Activated CD8-positive, alpha-beta memory T cell treated with anti-CD3 and anti-CD28 coated beads, Interleukin-2, amount 50 U/mL, for 24 hours (primary cell): Measurements from ENCODE around the gene C11orf65.

ENCODE experiments used
- DNase-seq: peaks from one replicate; pipeline ENCODE4 v3.0.0-alpha.2; 2020; ENCODE audit errors: extremely low read depth

C11orf65 gene, protein sequence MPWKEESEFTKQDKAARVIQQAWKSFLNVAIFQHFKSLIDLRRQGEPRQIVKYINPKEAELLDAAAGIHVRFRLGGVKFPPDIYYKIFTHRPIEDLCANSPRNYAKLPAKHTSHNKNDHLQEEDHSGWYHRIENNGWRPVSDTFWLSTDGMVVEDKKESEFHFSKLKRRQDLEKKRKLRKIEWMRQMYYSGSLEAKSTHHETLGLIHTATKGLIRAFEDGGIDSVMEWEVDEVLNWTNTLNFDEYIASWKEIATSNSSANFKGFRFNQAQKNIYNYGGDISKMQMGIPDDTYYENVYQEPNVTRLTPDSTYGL

DNA sequence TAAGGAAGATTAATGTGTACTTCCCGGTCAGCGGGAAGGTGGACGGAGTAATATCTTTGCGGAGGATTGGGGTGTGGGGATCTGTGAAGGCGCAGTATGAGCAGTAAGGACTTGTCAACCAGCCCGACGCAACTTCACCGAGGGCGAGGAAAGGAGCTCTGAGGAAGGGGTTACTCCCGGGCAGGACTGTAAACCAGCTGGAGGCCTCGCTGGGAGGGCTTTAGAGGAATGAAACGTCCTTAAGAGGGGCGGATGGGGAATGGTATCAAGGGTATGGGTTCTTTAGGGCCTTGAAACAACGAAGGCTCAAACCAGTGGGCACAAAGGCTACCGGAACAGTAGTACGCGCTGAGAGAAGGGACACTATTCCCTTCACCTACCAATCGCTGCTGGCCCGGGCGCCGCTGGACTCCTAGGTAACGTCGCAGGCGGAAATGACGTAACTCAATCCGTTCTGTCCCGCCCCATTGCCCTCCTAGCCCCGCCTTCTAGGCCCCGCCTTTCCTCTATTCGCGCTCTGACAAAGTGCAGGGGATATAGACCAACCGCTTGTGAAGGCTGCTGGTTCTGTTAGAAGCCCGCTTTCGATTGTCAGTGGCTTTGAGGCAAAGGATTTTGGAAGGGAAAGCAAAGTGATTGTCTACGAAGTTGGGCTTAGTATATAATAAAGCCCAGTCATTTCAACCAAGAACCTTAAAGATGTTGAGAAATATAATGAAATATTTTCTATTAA lies at the start of gene C11orf65:
Gene C11orf65 (minus strand): TSS at position 439 of the 733 bp plus-strand sequence. CDS start 5,970 bp downstream, outside the sequence.
- DNase-seq = peak; percentile 85

DNA sequence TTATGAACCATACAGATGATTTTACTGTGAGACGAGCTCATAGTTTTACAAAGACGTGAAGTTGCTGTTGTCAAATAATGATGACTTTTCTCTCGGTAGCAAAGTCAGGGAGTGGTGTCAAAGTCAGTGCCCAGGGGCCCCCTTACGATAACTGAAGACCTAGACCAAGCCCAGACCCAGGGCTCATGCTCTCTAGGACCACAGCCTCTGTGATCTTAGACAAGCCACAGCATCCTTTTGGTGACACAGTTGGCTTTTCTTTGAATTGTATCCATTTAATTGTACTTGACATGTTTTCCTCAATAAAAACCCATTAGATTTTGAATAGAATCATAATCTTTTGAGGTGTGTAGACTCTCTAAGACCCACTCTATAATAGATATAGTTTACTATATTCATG lies 48.8 kb upstream of the C11orf65 start:
- no peak for DNase-seq

DNA sequence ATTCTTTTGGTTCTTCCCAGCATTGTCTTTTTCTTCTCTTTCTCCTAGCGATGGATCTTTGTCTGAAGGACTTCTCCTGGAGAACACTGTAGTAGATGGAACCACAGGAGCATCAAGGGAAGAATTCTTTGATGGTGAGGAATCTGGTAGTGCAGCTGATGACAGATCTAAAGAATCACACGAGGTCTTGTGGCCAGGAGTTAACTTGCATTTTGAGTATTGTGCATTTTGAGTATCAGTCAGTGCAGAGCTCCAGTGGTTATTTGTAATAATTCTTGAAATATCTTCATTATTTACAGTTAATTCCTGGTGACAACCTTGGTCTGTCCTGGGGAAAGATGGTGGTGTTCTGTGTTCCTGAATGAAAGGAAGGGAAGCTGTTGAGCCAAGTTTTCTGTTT lies 45.4 kb upstream of the C11orf65 start:
- no peak for DNase-seq

DNA sequence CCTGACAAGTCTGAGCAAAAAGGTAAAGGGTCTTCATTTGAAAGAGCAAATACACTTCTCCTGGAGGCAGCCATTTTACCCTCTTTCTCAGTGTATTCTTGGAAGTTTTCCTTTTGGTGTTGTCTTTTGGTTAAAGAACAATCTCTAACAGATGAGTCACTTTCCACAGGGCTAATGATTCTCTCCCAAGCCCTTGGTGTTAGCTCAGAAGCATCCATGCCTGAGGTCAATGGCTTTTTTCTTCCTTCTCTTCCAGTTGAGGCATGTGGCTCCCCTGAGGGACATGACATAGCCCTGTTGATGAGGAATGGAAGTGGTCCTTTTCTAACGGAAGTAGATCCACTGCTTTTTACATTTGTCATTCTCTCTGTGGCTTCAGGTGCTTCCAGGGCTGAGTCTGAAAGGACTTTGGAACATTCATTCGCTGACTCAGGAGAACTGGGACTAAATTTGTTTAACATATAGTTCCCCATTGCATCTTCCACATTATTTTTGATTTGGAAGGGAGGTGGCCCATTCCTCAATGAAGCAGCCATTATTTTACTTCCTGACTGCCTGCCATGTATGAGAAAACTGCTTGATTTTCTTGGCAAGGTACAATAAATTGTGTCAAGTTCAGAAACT lies 44.6 kb upstream of the C11orf65 start:
- no peak for DNase-seq

DNA sequence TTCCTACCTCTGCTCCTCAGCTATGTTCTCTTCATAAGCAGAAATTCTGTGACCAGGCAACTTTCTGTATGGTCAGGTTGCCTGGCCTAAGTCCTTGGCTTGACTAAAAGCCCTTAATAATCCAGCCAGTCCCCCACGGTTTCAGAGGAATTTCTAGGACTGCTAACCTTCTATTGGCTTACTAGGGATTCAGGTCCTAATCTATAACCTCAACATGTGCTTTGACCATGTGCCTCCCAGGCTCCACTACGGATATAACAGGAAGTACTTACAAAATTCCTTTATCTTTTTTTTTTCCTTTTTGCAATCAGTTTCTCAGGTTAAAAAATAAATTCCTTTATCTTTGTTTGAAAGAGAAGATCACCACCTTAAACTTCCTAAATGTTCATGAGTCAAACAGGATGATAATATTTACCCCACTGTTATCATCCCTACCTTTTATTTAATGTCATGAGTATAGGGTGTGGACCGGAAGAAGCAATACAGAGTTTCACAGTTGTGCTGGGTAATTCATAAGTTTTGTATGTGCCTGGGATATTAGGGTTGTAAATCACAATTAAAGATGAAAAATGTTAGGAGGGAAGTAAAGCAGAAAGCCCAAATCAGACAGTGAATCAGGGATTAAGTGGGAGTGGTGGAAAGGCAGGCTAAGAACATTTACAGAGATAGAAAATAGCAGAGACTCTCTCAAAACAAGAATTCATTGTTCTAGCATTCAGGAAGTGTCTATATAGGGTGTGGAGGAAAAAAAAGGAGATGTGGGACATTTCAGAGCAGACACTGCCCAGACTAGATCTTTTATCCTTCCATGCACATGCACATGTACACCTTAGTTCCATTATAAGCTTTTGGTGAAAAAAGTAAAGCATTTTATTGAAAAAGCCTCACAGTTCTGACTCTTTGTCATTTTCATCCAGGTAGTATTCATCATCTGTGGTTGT lies 41.6 kb upstream of the C11orf65 start:
- no peak for DNase-seq

DNA sequence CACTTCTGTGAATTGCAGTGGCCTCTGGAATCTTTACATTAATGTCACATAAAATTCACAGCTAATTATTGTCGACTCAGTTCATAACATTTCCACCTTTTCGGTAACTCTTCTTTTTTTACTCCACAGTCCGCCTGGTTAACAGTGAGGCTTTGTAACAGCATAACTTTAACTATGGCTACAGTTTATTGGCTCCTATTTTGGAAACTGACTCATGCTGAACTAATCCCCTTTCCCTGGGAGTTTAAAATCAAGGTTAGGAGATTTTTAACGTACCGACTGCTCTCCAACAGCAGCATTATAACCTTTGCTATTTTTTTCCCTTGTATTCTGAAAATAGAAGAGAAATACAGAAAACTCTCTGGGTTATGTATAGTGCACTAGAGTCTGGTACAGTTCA lies 34.1 kb upstream of the C11orf65 start:
- no peak for DNase-seq

DNA sequence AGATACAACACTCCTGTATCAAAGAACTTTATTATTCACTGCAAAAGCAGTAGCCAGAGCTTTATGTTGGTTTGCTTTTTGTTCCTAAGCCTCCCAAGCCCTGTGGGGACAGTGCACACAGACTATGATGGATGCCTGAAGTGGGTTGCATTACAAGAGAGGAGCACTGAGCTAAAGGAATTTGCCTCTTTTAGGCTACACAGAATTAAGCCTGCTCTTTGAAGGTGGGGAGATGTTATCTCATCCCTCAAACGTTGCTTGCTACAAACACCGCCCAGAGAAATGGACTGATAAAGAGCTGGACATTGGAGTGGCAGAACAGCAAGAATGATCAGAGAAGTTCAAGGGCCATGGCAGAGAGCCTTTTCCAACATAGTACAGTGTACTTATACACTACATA lies 33.4 kb upstream of the C11orf65 start:
- DNase-seq = no peak

DNA sequence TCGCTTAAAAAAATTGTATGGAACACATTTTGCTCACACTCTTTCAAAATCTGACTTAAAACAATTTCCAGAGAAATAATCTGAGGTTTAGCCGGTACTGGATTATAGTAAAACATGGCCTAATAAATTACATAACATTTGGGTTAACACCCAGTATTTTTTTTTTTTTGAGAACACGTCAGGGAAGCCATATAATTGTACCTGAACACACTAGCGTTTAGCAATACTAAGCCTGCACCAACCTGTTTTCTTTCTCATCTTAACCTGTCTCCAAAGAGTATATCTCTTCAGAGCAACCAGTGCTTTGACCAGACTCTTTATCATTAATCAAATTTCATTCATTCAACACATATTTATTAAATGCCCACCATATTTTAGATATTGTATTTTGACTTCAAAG lies 32.8 kb upstream of the C11orf65 start:
- no peak for DNase-seq

DNA sequence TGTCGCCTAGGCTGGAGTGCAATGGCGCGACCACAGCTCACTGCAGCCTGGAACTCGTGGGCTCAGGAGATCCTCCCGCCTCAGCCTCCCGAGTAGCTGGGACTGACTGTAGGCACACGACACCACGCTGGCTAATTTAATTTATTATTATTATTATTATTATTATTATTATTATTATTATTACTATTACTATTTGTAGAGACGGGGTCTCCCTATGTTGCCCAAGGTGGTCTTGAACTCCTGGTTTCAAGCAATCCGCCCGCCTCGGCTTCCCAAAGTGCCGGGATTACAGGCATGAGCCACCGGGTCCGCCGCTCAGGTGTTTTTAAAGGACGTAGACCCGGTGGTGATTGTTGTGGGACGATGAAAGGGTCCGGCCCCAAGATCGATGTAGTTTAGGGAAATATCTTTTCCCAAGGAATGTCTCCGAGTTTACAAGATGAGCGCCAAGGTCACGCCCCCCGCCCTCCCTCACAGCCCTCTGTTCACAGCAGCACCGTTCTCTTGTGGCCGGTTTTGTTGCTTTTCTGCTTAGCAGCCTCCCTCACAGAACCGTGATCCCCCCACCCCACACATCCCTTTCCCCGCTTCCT lies 31.6 kb upstream of the C11orf65 start:
- DNase-seq = no peak

DNA sequence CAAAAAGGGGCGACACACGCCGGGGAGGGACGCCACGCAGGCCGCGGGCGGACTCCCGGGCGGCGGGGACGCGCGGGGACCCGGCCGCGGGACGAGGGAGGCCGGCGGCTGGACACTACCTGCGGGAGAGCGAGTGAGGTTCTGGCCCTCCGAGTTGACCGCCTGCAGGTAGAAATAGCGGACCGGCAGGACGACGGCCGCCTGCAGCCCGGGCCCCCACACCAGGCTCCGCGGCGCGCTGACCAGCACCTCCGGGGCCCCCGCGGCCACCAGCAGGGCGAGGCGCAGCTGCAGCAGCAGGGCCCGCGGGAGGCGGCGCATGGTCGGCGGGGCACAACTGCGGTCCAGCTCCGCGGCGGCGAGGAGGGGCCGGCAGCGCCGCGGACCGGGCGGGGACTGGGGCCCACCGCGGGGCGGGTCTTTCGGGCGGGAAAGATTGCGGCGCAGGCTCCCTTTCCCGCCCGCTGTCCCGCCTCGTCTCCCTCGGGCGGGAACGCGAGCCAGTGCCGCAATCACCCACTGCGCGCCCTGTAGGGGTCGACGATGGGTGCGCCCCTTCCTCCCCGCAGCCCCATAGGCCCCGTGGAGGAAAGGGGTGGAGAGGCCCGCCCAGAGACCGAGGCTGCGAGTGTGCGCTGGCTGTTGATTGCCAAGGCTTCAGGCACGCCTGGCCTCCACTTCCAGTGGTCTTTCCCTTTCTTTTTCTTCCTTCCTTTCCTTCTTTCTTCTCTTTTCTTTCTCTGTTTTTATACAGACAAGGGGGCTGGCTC lies 30.9 kb upstream of the C11orf65 start, which contains the start of gene POGLUT3:
Gene POGLUT3 (minus strand): TSS at position 339 of the 770 bp plus-strand sequence. CDS start 18 bp downstream, at position 321.
- DNase-seq = no peak

DNA sequence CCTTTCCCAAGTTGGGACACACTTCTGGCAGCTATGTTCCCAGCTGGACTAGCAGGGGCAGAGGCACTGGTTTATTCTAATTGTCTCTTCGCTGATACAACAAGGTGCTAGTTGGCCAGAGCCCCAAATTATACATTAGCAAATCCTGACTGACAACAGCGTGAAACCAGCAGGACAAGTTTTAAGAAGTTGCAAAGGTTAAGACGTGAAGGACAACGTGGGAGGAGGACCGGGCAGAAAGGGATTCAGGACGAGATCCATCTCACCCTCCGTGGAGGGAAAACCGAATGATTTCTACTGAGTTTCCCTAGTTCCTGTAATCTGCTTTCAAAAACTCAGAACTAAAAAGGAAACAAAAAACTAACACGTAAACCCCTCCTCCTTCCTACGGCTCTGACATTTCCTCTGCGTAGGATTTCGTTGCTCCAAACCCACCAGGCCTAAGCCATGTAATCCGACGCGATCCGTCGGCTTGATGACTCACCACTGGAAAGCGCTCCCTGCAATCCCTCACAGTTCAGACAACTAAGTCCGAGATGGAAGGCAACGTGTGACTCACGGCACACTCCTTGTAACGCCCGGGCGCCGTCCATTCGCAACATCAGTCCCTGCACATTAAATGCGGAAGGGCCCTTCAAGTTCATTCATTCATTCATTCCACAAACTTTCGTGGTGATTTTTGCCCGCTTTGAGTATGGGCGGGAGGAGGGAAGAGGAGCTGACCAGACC lies 30.2 kb upstream of the C11orf65 start:
- DNase-seq = peak; percentile 46

DNA sequence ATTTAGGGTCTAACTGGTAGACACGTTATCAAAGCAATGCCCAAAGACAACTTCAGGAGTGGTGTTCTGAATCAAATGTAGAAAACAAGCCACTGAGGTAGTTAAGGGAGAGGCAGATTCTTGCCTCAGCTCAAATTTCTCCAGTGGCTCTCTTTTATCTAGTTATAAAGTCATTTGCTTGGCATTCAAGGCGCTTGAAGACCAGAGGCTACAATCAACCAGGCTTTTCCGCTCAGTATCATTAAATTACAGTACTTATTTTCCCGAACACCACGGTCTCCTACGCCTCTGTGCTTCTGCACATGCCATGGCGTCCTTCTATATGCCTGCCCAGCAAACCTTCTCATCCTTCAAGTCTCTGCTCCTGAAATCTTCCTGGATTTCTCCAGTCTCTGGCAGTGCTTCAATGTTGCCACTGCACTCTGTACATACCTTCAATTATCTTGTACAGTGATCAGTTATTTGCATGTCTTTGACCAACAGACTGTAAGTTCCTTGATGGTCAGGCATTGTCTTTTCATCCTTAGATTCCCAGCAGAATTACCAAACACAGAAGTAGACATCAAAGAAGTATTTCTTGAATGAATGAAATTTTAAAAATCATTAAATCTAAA lies 29.4 kb upstream of the C11orf65 start:
- no peak for DNase-seq

DNA sequence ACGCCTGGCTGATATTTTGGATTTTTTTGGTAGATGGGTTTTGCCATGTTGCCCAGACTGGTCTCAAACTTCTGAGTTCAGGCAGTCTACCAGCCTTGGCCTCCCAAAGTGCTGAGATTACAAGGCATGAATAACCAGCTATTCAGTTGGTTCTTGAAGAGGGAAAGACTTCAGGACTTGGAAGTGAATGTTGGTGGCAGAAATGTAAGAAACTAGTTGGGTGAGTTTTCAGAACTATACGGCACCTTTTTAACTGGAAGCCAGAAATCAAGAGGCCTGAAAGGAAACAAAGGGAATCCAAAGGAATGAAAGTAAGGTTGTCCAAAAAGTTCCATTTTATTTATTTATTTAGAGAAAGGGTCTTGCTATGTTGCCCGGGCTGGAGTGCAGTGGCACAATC lies 28.0 kb upstream of the C11orf65 start:
- DNase-seq = no peak

DNA sequence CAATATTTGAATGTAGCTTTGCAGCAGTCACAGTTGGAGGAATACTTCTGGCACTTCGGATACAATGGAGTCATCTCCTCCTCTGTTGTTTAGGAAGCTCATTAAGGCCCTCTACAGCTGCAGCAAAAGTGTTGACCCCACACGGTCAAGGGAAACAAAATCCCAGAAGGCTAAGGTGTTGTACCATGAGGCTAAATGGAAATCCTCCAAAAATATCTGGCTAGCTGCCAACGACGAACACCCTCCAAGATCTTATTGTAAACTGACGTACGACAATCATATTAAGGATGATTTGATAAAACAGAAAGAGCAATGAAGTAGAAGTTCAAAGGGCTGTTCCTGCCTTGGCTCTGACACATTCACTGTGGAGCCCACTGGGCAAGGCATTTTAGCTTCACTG lies 26.9 kb upstream of the C11orf65 start:
- DNase-seq = no peak

DNA sequence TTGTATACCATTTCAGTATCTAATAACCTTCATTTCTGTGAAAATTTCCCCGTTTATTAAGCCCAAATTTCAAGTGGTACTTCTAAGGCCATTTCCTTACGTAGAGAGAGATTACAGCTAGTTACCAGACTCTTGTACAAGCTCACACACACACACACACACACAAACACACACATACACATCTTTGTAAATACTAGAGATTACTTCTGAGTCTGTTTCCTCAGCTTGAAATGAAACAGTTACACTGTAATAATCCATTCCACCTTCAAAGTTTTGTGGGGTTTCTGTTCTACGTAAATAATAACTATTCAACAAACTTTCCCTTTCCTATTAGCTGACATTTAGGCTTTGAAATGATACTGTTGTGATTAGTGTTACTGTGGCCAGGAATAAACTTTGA lies 24.6 kb upstream of the C11orf65 start:
- no peak for DNase-seq

DNA sequence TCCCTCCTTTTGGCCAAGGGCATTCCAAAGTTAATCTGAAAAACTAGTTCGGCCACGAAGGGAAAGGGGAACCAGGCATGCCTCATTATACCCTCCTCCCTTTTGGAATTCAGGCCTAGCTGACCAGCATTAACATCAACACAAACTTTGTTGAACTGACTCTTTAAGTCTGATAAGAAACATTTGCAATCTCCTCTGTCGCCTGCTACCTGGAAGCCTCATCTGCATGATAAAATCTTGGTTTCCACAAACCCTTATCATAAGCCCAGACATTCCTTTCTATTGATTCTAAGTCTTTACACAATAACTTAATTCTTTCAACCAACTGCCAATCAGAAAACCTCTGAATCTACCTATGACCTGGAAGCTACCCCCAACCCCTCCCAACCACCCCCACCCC lies 19.5 kb upstream of the C11orf65 start:
- DNase-seq = no peak

DNA sequence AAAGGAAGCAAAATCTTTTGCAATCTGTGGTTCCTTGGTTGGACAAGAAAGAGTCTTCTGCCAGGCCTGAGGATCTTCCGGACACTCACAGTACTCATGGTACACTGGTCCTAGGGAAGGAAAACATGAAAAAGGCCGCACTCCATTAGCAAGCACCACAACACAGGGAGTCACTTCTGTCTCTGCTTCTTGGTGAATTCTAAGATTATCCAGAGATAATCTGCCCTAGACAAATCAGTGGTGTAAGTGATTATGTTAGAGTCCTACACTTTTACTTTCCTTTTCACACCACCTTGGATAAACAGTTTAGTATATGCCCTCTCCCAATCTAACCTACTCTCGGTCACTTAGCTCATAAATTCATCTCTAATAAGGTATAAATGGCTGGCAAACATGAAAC lies 19.0 kb upstream of the C11orf65 start:
- DNase-seq = no peak

DNA sequence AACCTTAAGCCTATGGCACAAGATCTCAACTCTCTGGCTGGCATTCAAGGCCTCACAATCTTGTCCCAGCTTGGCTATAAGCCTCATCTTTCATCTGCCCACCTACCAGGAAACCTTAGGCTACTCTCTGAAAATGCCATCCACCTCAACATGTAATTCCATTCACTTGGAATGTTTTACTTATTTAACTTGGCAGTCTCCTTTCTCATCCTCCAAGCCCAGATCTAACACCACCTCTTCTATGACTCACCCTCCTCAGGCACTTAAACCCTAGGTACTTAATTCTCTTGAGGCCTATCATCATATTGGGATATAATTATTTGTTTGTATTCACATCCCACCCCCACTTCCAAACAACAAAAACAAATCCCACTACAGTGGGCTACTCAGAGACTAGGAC lies 15.8 kb upstream of the C11orf65 start:
- no peak for DNase-seq

DNA sequence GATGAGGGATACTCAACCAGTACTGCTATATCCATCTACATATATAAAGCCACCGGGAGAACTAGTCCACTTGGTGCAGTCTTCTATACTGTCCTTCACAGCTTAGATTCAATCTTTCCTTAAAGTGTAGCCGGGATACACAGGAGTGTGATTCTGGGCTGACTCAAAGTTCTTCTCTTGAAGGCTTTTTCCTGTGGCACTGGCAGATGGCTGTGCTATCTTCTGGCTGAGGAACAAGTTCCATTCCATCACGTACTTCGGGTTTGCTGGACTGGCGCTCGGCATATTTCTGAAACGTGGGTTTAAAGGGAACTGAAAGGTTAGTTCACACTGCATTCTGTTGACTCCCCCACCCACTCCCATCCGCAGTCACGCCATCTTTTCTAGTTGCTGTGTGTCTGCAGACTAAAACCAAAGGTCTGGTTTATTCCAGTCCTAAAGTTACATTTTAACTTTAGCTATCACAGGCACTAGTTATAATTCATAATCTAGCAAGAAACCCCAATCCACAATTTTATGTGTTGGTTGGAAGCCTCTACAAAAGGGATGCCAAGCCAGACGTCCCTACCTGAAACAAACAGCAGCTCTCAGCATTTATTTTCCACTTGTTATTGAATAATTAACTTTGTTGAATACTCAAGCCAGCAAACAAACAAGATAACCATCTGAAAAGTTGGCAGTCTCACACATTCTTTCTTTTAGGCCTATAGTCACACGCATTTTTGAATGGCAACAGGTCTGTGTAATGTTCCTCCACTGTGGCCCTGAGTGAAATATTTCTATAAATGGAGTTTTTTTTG lies 7.5 kb upstream of the C11orf65 start:
- no peak for DNase-seq
